Measurements from ENCODE around the gene GJC2.

GJC2 gene

DNA sequence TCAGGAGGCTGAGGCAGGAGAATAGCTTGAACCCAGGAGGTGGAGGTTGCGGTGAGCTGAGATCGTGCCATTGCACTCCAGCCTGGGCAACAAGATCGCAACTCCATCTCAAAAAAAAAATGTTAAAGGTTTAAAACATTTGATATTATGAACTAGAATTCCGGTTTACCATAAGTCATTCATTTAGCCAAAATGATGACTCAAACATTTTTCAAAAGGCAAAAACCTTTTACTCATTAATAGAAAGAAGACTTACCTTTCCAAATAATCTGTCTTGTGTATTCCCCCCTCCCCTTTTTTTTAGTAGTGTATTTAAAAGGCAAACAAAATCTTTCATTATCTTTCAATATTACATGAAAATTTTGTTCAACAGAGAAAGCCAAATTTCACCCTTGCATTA lies 32.4 kb upstream of the GJC2 start:
- DNase-seq, result no peak

DNA sequence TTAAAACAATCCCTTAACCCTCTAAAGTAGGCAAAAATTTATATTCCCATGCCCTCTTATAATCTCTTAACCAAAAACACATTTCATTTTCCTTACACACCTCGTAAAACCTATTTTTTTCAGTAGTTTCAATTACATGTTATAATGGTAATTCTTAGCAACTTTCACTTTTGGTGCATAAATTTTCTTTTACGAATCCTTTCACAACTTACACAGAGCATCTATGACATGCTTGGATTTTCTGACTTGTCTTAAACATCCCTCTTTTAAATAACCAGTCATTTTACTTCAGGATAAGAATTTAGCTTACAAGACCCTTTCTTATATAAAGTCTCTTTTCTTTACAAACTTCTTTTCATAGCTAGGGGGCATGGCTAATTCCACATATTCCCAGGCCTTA lies 31.7 kb upstream of the GJC2 start:
- DNase-seq, result no peak

DNA sequence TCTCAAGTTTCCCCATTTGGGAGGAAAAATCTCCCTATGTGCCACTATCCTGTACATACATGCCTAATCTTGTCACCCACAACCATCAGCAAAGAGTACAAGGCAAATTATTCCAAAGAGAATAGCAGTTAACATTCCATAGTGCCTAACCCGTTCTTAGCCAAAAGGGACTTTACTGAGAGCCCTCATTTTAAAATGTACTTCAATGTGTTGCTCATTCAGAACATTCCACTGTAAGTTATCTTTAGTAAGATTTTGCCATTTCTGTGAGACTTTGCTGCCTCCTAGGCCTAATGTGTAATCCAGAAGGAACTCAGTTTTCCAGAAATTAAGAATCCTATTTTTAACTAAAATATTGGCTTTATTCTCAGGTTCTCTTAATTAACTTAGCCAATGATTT lies 29.4 kb upstream of the GJC2 start:
- DNase-seq, result no peak

DNA sequence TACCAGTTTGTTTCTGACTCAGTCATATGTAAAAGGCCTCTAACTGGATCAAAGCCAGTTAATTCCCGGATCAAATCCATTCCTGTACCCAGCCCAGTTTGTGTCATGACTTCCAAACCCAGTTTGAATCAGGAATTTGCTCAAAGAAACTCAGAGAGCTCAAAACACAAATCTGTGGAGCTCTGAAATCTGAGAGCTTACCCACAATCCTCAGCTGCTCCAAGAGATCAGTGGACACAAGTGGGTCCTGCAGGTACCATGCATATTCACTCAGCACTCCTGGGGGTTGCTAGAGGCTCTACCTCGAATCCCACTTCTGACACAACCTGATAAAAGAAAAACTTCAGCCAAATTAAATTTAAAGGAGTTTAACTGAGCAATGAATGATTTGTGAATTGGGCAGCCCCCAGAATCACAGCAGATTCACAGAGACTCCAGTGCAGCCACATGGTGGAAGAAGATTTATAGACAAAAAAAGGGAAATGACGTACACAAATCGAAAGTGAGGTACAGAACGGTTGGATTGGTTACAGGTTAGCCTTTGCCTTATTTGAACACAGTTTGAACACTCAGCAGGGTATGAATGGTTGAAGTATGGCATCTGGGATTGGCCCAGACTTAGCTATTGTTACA lies 28.8 kb upstream of the GJC2 start:
- DNase-seq, result no peak

DNA sequence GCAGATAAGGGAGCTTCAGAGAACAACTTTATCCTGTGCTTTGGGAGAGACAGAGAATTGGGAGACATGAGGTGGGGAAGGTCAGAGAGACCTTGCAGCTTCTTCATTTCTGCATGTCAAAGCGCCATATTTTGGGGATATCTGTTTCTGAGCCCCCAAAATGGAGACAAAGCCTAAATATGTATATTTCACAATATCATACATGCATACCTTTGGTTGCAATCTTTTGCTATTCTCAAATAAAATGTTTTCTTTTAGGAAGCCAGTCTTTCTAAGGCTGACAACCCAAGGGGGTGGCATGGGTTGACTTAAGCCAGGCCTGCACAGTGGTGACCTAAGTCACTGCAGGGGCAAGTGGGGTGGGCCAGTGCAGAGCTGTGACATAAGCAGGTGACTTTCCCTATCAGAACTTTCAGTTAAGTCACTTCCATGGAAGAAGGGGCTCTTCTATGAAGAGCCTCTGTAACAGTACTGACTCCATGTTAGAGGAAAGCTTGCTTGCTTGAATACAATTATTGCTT lies 26.7 kb upstream of the GJC2 start:
- no peak for DNase-seq

DNA sequence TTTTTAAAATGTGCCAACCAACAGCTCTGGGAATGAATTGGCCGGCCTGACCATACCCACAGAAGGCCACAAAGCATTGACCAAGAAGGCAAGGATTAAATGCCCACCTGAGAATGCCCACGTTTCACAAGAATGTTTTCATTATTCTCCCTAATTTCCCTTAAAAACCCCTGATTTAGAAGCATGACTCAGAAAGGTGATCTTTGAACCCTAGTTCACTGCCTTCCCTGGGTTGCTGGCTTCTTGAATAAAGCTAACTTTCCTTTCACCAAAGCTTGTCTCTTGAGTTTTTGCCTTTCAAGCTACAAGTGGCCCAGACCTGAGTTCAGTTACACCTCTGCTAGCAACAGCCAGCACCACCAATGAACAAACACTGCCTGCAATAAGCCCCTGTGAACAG lies 26.2 kb upstream of the GJC2 start:
- DNase-seq, result no peak

DNA sequence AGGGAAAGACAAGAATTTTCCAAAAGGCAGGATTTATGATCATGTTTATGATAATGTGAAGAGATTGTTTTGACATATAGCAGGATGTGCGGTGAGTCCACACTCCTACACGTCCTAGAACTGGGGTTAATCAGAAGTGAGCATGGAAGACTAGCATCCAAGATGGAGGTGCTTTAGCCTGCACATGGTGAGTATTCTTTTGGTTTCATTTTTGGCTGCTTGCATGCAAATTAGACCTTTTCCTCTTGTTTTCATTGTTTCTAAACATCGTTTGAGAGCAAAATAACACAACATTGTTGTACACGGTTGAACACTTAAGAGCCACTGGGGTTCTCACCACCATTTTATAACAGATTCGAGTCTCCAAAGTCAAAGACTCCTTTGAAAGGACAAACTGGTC lies 24.5 kb upstream of the GJC2 start:
- DNase-seq, result no peak

DNA sequence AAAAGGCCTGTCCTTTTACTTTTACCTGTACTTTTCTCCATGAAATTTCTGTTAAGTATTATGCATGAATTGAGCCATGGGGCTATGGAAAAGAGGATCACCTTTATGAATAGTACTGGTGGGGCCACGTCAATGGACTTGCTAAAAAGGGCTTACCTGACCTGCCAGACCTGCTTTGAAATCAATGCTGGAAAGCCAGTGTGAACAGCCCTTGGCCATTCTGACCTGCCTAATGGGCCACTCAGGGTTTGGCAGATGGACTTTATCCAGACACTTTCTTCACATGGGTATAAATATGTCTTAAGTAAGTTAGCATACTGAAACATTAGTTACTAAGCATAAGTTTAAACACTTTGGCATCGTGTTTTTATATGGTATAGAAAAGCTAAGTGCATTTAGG lies 18.0 kb upstream of the GJC2 start:
- no peak for DNase-seq

DNA sequence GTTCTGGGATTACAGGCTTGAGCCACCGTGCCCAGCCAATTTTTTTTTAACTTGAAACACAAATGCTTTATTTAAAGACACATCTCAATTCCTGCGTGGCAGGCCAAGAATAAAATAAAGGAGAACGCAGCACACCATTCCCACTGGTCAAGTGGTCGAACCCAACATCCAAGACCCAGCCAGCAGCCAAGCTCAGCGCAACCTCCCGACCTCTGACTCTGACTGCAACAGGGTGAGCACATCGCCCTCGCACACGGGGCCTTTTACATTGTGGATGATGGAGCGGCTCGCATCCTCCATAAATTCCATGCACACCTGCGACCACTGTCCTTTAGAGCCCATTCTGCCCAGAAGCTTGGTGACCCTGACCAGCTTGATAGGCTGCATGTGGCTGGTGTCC lies 15.1 kb upstream of the GJC2 start:
- no peak for DNase-seq

DNA sequence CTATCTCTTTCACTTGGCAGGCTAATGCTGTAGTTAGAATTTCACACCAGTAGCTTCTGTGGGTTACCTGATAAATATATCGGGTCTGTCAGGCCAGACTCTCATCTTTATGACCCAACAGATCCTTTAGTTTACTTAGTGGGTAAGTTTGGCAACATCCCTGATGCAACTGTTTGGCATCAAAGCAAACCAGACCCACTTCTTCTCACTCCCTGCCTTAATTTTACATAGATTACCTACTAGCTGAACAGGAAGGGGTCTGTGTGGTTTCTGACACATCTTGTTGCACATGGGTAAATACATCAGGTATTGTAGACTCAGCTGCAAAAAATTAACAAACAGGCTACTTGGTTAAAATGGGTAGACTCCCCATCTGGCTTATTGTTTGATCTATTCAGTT lies 12.8 kb upstream of the GJC2 start:
- DNase-seq, result no peak

DNA sequence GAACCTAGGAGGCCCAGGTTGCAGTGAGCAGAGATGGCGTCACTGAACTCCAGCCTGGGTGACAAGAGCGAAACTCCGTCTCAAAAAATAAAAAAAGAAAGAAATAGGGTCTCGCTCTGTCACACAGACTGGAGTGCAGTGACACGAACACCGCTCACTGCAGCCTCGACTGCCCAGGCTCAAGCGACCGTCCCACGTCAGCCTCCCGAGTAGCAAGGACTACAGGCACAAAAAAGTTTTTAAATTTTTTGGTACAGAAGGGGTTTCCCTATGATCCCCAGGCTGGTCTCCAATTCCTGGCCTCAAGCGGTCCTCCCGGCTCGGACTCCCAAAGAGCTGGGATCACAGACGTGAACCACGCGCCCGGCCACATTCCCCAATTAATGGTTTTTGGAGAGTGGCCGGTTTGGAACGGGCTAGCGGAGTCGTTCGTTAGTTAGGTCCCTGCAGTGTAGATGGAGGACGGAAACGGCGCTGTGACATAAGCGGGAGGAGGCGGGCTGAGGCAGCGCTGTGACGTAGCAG lies 10.3 kb upstream of the GJC2 start:
- DNase-seq, result no peak

DNA sequence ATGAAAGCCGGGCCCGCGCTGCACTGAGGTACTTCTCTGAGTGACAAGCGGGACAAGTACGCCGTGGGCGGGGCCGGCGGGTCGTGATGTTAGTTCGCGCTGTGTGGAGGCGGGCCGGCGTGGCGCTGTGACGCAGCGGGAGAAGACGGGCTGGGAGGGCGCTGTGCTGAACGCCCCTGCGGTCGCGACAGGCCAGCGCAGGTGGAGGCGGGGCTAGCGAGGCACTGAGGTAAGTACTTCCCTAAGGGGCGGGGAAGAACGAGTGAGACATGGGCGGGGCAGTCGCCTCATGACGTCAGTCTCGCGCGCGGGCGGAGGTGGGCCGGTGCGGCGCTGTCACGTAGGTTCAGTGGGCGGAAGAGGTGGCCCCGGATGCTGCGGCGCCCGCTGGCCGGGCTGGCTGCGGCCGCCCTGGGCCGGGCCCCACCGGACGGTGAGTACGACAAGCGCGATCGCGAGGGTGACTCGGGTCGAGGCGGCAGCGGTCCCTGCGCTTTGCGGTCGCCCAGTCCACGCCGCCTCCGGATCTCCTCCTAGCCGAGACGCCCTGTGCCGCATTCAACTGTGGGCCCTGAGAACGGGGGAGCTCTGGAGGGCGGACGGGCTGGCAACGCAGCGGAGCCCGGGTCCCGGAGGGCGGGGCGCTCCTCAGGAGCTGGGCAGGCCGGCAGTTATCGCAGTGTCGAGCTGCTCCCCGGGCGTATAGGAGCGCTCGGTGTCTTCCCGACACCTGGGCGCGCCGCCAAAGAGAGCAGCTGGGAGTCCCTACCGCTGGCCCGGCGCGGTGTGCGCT lies 9.6 kb upstream of the GJC2 start, which contains the start of gene GUK1:
Gene GUK1, plus strand, starts transcription at position 349 of the 793 bp plus-strand sequence. Its CDS starts 24 bp downstream, at position 373.
- peak; percentile 100 for DNase-seq

DNA sequence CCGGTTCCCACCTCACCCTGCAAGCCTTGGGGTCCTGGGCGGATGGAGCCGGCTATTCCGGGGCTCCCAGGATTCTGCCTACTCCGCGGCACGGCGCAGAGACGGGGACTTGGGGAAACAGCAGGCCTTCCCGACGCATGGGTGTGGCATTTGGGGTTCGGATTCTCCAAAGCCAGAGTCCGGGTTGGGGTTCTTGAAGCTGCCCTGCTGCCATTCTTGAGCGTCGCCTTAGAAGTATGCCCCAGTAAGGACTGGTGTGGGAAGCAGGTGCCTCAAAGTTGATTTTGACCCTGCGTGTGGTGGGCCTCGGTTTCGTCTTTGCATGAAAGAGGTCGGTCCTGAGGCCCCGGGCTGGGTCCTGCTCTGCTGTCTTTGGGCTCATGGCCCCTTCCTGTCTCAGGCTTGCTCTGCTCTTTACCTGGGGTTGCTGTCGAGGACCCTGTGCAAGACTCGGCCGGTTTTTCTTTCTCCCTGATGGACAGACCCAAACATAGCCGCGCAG lies 9.0 kb upstream of the GJC2 start:
- DNase-seq, result no peak

DNA sequence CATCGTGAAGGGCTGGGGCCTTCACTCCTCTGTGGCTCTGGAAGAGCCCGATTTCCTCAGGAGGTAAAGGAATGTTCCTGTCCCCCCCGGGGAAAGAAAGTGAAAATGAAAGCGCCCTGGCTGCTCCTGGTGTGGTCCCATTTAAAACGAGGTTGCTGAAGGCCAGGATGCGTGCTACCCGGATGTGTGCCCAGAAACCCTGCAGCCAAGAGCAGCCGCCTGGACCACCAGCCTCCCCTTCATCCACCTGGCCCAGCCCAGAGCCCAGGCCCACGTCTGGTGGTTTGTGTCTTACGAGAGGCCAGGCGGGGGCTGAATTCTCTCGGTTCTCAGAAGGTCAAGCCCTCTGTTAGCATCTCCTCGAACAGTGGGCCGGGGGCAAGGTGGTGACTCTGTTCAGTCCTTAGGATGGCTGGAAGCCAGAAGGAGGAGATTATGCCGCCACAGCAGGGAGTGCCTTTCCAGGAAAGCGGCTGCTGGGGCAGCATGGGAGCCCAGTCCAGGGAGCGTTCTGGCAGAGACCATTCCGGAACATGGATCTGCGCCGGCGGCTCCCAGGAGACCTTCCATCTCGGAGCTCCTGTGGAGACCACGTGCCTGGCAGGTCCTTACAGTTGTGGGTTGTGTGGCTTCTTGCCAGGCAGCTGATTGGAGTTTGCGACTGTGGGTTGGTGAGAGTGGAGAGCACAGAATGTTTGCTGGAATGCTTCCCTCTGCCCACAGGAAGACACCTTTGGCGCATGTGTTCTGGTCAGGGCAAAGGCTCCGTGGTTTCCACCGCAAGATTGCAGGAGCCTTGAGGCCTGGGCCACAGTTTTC lies 8.3 kb upstream of the GJC2 start:
- peak; percentile 31 for DNase-seq

DNA sequence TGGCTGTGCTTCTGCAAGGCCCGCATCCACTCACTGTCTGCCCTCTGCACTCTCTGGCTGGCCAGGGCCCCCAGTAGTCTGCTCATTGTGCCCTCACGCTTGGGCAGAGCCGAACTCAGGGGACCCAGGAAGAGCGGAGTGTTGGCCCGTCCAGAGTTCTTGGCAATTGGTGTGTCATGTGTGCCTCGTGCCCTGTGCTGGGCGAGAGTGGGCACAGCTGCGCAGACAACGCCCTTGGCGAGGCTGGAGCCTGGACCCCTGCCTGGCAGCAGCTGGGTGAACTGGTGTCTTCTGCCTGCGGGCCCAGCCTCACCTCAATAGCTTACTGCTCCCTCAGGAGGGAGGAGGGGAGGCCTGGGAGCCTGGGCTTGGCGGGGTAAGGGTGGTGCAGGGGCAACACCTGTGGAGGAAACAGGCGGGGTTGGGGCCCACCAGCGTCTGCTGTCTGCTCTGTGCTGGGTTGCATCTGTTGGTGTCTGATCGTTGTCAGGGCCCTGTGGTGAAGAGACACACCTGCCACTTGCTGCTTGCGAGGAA lies 7.5 kb upstream of the GJC2 start:
- DNase-seq, result no peak

DNA sequence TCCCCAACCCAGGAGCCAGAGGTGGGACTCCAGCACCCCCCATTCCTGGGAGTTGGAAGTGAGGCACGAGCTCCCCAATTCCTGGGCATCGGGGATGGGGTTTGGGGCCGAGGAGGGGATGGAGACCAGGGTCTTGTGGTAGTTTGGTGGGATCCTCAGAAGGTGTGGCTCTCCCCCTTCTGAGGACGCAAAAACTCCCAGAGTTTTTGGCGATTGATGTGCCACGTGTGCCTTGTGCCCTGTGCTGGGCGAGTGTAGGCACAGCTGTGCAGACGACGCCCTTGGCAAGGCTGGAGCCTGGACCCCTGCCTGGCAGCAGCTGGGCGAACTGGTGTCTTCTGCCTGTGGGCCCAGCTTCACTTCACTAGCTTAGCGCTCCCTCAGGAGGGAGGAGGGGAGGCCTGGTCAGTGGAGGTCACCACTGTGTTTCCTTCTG lies 7.0 kb upstream of the GJC2 start:
- no peak for DNase-seq

DNA sequence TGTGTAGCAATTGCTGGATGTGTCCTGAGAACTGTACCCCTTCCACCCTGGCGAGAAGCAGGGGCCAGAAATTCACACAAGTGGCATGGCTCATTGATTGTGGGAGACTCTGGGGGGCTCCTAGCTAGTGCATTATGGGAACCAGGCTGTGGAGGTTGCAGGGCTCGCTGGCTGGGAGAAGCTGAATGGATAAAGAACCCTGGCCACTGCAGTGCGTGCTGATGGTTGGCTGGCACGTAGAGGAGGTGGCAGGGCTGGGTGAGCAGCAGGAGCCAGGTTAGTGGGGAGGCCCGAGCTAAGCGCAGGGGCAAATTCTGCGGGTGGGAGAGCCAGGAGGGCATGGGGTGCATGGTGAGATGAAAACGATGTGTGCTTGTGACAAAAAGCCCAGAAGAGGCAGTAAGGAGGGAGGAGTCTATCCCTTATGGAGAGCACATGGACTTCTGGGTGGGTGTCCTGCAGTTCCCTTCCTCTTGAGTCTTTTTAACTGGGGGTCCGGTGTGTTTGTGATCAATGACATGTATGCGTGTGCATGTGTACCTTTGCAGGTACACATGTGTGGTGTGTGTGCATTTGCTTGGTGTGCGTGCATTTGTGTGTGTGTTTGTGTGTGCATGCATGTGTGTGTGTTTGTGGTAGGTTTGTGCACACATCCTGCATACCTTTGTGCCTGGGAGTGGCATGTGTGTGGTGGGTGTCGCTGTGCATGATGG lies 6.1 kb upstream of the GJC2 start:
- no peak for DNase-seq

DNA sequence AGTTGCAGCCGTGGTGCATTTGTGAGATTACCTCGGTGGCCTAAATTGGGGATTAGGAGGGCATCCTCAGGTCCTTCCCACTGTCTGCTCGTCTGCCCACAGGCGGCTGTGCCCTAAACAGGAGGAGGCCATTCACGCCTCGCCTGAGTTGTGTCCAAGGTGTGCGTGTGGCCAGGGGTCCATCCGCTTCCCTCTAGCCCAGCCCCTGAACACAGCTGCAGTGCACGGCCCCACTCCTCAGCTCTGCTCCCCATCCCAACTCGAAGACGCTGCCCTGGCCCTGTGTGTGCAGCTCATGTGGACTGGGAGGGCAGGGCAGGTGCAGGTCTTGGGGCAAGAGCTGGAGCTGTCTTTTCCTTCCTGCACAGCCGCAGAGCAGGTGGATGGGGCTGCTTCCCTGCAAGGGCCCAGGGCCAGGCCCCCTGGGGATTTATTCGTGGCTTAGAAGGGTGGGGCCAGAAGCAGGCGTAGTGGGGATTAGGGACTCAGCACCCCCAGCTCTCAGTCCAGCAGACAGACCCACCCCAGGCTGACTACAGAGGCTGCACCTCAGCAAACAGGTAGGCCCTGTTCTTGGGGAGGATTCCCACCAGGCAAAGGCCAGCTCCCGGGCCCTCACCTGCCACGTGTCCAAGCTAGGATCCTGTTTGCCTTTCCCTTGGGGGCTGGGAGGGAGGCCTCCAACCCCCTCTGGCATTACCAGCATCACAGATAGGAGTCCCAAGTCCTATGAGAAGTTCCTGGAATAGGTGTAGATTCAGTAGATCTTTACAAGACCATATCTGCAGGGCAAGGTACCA lies 5.3 kb upstream of the GJC2 start:
- DNase-seq, result no peak

DNA sequence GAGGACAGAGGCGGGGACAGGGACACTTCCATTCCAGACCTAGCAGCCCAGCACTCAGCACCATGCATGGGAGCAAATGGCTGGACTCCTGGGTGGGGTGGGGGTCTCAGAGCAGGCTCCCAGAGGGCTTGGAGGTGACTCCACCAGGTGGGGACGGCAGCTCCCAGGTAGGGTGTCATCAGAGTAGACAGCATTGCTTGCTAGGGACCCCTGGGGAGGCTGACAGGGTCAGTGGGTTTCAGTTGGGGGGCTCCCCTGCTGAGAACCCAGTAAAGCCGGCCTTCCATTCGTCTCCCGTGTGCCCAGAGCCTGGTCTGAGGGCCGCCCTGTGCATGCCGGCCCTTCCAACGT lies 4.8 kb upstream of the GJC2 start:
- DNase-seq, result no peak

DNA sequence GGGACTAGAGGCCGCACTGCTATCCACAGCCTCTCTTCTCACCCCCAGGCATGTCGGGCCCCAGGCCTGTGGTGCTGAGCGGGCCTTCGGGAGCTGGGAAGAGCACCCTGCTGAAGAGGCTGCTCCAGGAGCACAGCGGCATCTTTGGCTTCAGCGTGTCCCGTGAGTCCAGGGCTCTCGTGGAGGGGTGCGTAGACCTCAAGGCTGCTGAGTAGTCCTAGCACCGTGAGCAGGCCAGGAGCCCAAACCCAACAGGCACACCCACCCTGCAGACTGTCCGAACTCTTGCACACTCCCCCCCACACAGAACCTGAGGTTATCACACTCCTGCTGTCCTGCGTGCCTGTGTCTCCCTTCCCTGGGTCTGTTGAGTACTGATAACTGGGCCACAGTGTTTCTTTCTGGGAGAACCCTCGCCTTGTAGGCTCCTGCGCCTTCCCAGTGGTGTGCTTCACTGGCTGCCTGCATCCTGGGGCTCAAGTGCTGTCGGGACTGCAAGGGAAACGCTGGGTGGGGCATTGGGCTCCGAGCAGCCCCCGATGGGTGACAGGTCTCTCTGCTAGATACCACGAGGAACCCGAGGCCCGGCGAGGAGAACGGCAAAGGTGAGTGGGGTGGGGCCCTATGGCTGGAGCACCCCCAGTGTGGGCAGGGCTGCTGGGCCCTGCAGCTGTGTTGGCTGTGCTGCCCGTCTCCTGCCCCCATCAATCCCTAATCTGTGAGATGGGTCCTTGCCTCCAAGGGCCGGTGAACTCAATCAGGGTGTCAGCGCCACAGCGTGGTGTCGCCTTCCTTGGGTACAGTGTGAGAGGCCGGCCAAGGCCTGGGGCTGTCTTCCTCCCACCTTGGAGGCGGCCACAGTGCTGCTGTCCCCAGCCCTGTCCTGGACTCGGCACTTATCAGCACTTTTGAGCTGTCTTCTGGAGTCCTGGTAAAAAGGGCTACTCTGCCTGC lies 4.0 kb upstream of the GJC2 start:
- DNase-seq, result no peak
